Transverse colon (tissue), 4 donors: Measurements from ENCODE around the gene REEP1.

ENCODE experiments used
- CTCF ChIP-seq, 5 experiments: fragments of 200-600 bp in 3 of 5; fragments of 450-650 bp in 2 of 5; sonication (generic) in 3 of 5; IDR thresholded peaks; 1 replicate in 2 of 5; 2 replicates in 3 of 5; pipeline ENCODE4 v1.5.1; 2016 to 2017; ENCODE audit warnings: antibody characterized with exemption in 5 of 5, inconsistent platforms in 3 of 5, mild to moderate bottlenecking in 2 of 5, moderate library complexity in 1 of 5
- POLR2A ChIP-seq: fragments of 450-650 bp; IDR thresholded peaks from one replicate; pipeline ENCODE4 v1.6.1; 2016; ENCODE audit warnings: antibody characterized with exemption, mild to moderate bottlenecking, moderate library complexity
- POLR2AphosphoS5 ChIP-seq, 3 donors: sonication (generic); formaldehyde crosslinking; IDR thresholded peaks; one replicate each; pipeline ENCODE4 v1.6.1; 2016; ENCODE audit warnings: antibody characterized with exemption in 3 of 3

GRCh38 chr2:86305195-86305914, 32.1 kb downstream of the REEP1 start:
- TF ChIP-seq POLR2AphosphoS5 (IDR thresholded peaks at IDR 0.05) (no peak), CTCF (IDR thresholded peaks at IDR 0.05) (no peak), POLR2A (no peak)
